NCI-H345 treated with DMSO at 0.1 percent for 48 hours (cell line): Measurements from ENCODE around the gene NAALADL2.

ENCODE experiments used
- DNase-seq: peaks from one replicate; lab custom pipeline; 2025; ENCODE audit not compliant: unreplicated experiment; lab: John Stamatoyannopoulos, UW

Gene NAALADL2

GRCh38 chr3:174884776-174885568 is 25.8 kb downstream of the NAALADL2 start:
- no peak for DNase-seq

- DNase-seq: no peak
Measured at GRCh38 chr3:174891524-174892203, 32.5 kb downstream of the NAALADL2 start.

- no peak for DNase-seq
Measured at GRCh38 chr3:174907027-174907426, 47.9 kb downstream of the NAALADL2 start.

GRCh38 chr3:174907628-174908407 is 48.7 kb downstream of the NAALADL2 start:
- no peak for DNase-seq

GRCh38 chr3:174931473-174932353 is 72.6 kb downstream of the NAALADL2 start:
- DNase-seq: no peak

- no peak for DNase-seq
Measured at GRCh38 chr3:174936590-174936989, 77.5 kb downstream of the NAALADL2 start.

- DNase-seq: no peak
Measured at GRCh38 chr3:174937478-174937877, 78.3 kb downstream of the NAALADL2 start.

GRCh38 chr3:174938102-174938501 is 79.0 kb downstream of the NAALADL2 start:
- DNase-seq: no peak

- no peak for DNase-seq
Measured at GRCh38 chr3:174940151-174940550, 81.0 kb downstream of the NAALADL2 start.

- DNase-seq: no peak
Measured at GRCh38 chr3:174945276-174945675, 86.1 kb downstream of the NAALADL2 start.

GRCh38 chr3:174945951-174946350 is 86.8 kb downstream of the NAALADL2 start:
- DNase-seq: no peak

- DNase-seq: no peak
Measured at GRCh38 chr3:174949523-174949922, 90.4 kb downstream of the NAALADL2 start.

GRCh38 chr3:174951034-174951433 is 91.9 kb downstream of the NAALADL2 start:
- DNase-seq: no peak

GRCh38 chr3:174951498-174952005 is 92.4 kb downstream of the NAALADL2 start:
- DNase-seq: no peak

GRCh38 chr3:174953068-174953467 is 93.9 kb downstream of the NAALADL2 start:
- no peak for DNase-seq

GRCh38 chr3:174955513-174956016 is 96.4 kb downstream of the NAALADL2 start:
- no peak for DNase-seq

- DNase-seq: no peak
Measured at GRCh38 chr3:174957081-174957480, 97.9 kb downstream of the NAALADL2 start.

GRCh38 chr3:174957551-174958001 is 98.4 kb downstream of the NAALADL2 start:
- DNase-seq: no peak

- DNase-seq: no peak
Measured at GRCh38 chr3:174958671-174959328, 99.7 kb downstream of the NAALADL2 start.
